Mammary epithelial cell (primary cell): ENCODE results near the gene TUBB4A.

Experiments used
- CTCF ChIP-seq, 2 donors: IDR thresholded peaks in 1 of 2; conservative IDR thresholded peaks in 1 of 2; 2 replicates each; pipeline ENCODE4 v1.5.1; 2011 to 2012; ENCODE audit warnings: inconsistent platforms in 2 of 2, low read length in 2 of 2, mild to moderate bottlenecking in 2 of 2, control low read depth in 1 of 2, low read depth in 1 of 2; ENCODE audit not compliant: insufficient read depth in 1 of 2; ENCODE audit errors: extremely low read depth in 1 of 2
- EZH2 ChIP-seq: IDR thresholded peaks from 2 replicates; pipeline ENCODE4 v1.6.1; 2012; ENCODE audit warnings: low read length, inconsistent platforms, borderline replicate concordance

- TF ChIP-seq CTCF (conservative IDR thresholded peaks at IDR 0.05 in 1 of 2, IDR thresholded peaks at IDR 0.05 in 1 of 2; ENCODE audit: extremely low read depth in 1 of 2, insufficient read depth in 1 of 2, low read depth in 1 of 2, low read length in 2 of 2), result no peak
- no peak for TF ChIP-seq EZH2
Measured at GRCh38 chr19:6472713-6473112, 29.4 kb downstream of the TUBB4A start.
